Activated CD4-positive, alpha-beta memory T cell treated with anti-CD3 and anti-CD28 coated beads, Interleukin-2, amount 10 ng/mL, durations not matched to agents 7 days and 5 days (primary cell): ENCODE measurements around the gene NR3C1. TPM values are rescaled to one million over a fixed set of nuclear protein-coding genes. Genes with fewer than 3 reads are reported as not detected.
"Not testable (repeated sequence)": the region's sequence is repeated elsewhere in the genome, so short reads cannot be mapped to it uniquely, and the experiment has no call there.

ENCODE experiments used
- CTCF ChIA-PET: fragments of 350-600 bp; sonication (Branson Sonifier 250); formaldehyde crosslinking; loops from one replicate; lab custom pipeline; 2021; ENCODE audit warnings: antibody characterized with exemption, inconsistent platforms; lab: Charles Lee
- POLR2A ChIA-PET: fragments of 350-600 bp; sonication (Branson Sonifier 250); formaldehyde crosslinking; loops from one replicate; lab custom pipeline; 2021; ENCODE audit warnings: antibody characterized with exemption; lab: Charles Lee
- DNase-seq: peaks from one replicate; pipeline ENCODE4 v3.0.0-alpha.2; 2020
- H3K27ac Mint-ChIP-seq: one replicate; pipeline ENCODE4 v1.8.0; 2021; ENCODE audit warnings: mild to moderate bottlenecking, mixed read lengths
- H3K27me3 Mint-ChIP-seq: one replicate; pipeline ENCODE4 v1.8.0; 2021; ENCODE audit warnings: mixed read lengths
- H3K36me3 Mint-ChIP-seq: one replicate; pipeline ENCODE4 v1.8.0; 2021; ENCODE audit warnings: low read depth, mixed read lengths
- H3K4me1 Mint-ChIP-seq: one replicate; pipeline ENCODE4 v1.8.0; 2021; ENCODE audit warnings: mixed read lengths
- H3K4me3 Mint-ChIP-seq: one replicate; pipeline ENCODE4 v1.8.0; 2021; ENCODE audit warnings: mild to moderate bottlenecking, mixed read lengths
- H3K9me3 Mint-ChIP-seq: one replicate; pipeline ENCODE4 v1.8.0; 2021; ENCODE audit warnings: mixed read lengths
- total RNA-seq, 2 experiments: library from RNA; stranded (reverse); gene quantifications; one replicate each; pipeline ENCODE4 v1.2.3, GENCODE V29; 2021

Gene NR3C1
- total RNA-seq, 2 experiments from 2014 or later: 79.3 to 81.6 TPM

- CTCF ChIA-PET: no interaction called here
- POLR2A ChIA-PET: no interaction called here
- no peaks in the 10 kb centered on the region for H3K9me3 Mint-ChIP-seq
- H3K36me3 Mint-ChIP-seq: peaks cover 16% of the 10 kb centered on the region
- no peak overlapping the region for H3K4me3 Mint-ChIP-seq
- H3K27me3 Mint-ChIP-seq: no peaks in the 10 kb centered on the region
- no peak for DNase-seq
- H3K27ac Mint-ChIP-seq: no peak overlapping the region
- H3K4me1 Mint-ChIP-seq: peaks cover 27% of the 10 kb centered on the region
These were observed 56.4 kb downstream of the NR3C1 start for GRCh38 chr5:143347046-143347445.

DNA sequence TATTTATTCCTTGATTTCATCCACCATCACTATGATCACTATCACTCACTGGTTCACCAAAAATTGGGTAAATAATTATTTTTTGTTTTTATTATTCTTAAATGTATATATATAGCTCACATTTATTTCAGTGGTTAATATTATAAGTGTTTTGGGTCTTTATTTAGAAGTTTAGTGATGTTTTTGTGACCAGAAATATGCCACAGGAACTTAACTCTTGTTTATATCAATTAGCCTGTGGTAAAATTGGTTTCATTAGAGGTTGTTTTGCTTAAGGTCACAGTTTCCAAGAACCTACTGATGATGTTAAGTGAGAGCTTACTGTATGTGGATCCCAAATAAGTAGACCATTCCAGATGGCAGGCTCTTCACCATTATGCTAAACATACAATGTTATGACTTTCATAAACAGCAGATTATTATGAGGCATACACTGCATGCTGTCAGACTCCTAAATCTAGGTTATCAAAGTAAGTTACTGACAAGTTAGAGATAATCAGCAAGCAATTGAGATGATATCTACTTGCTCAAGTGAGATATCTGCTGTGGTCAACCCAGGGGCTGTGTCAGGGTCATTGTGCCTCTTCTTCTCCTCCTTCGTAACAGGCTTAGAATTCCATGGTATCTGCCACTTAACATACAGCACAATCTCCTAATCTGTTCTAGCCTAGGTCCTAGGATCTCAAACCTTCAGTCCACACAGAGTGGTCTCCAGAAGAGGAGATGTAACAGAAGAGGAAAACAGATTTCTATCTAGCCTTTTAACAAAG lies 57.6 kb downstream of the NR3C1 start:
- peaks cover 21% of the 10 kb centered on the region for H3K36me3 Mint-ChIP-seq
- POLR2A ChIA-PET: no interaction called here
- H3K4me3 Mint-ChIP-seq: no peak overlapping the region

GRCh38 chr5:143343042-143343441 lies 60.4 kb downstream of the NR3C1 start:
- ChIA-PET POLR2A (no interaction called here), CTCF (no interaction called here)
- Mint-ChIP-seq H3K27ac (no peak overlapping the region), H3K9me3 (no peaks in the 10 kb centered on the region), H3K27me3 (no peaks in the 10 kb centered on the region), H3K36me3 (peaks cover 27% of the 10 kb centered on the region), H3K4me3 (no peak overlapping the region), H3K4me1 (peaks cover 31% of the 10 kb centered on the region)
- DNase-seq: no peak

More for the DNA sequence above, 57.6 kb downstream of the NR3C1 start:
- Mint-ChIP-seq H3K27me3 (no peaks in the 10 kb centered on the region), H3K4me1 (peaks cover 28% of the 10 kb centered on the region), H3K9me3 (no peaks in the 10 kb centered on the region), H3K27ac (no peak overlapping the region)
- no peak for DNase-seq
- CTCF ChIA-PET: interaction anchor here (0.6 to 1.0 kb wide), 2 partner anchors 20 to 23 kb away, joined by 3 read pairs; no protein-coding TSS in a partner anchor

- Mint-ChIP-seq H3K4me1 (peaks cover 27% of the 10 kb centered on the region), H3K4me3 (no peak overlapping the region), H3K27me3 (no peaks in the 10 kb centered on the region), H3K9me3 (no peaks in the 10 kb centered on the region), H3K27ac (no peak overlapping the region), H3K36me3 (peaks cover 23% of the 10 kb centered on the region)
- POLR2A ChIA-PET: no interaction called here
- no peak for DNase-seq
- CTCF ChIA-PET: no interaction called here
These were observed 60.9 kb downstream of the NR3C1 start for GRCh38 chr5:143342607-143343006.

DNA sequence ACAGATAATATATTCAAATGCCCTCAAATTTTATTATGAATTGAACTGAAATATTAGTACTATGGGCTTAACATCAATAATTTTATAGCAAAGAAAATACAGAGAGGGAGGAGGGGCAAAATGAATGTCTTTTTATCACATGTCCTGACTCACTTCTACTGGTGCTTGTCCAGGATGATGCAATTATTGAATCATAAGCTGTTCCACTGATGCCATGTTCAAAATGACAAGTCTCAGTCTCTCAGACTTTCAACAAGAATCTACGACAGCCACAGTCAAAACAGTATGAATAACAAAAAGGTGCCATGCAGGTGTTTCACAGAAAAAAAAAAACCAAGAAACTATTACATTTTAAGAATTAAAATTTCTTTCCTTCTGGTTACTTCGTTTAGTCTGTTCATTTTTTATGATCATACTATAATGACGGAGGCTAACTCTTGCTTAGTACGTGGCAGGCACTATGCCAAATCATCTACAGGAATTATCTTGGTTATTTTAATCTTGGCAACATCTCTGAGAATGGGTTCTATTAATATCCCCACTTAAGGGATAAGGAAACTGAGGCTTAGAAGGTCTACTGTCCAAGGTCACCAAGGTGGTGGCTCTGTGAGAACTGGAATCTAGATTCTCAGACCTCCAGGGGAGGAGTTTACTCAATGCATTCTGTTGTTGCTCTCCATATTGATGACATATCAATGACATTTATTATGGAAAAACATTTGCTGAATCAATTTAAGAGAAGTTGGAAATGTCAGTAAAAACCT lies 61.5 kb downstream of the NR3C1 start:
- Mint-ChIP-seq H3K27ac (no peak overlapping the region), H3K4me3 (no peak overlapping the region), H3K36me3 (peaks cover 22% of the 10 kb centered on the region), H3K9me3 (no peaks in the 10 kb centered on the region), H3K4me1 (peaks cover 23% of the 10 kb centered on the region), H3K27me3 (no peaks in the 10 kb centered on the region)
- CTCF ChIA-PET: no interaction called here
- POLR2A ChIA-PET: no interaction called here
- no peak for DNase-seq

- POLR2A ChIA-PET: no interaction called here
- peaks cover 20% of the 10 kb centered on the region for H3K4me1 Mint-ChIP-seq
- H3K4me3 Mint-ChIP-seq: no peak overlapping the region
- CTCF ChIA-PET: interaction anchor here (0.6 kb wide), 1 partner anchor 53 kb away, joined by 3 read pairs; no protein-coding TSS in a partner anchor
- DNase-seq: no peak
- no peaks in the 10 kb centered on the region for H3K27me3 Mint-ChIP-seq
- H3K9me3 Mint-ChIP-seq: no peaks in the 10 kb centered on the region
- peaks cover 25% of the 10 kb centered on the region for H3K36me3 Mint-ChIP-seq
- H3K27ac Mint-ChIP-seq: no peak overlapping the region
These were observed 62.4 kb downstream of the NR3C1 start for GRCh38 chr5:143340891-143341685.

- no peak overlapping the region for H3K4me3 Mint-ChIP-seq
- no peaks in the 10 kb centered on the region for H3K27me3 Mint-ChIP-seq
- no peak for DNase-seq
- H3K27ac Mint-ChIP-seq: no peak overlapping the region
- ChIA-PET POLR2A (interaction anchor here (0.6 kb wide), 1 partner anchor 28 kb away, joined by 3 read pairs; no protein-coding TSS in a partner anchor), CTCF (no interaction called here)
- no peaks in the 10 kb centered on the region for H3K9me3 Mint-ChIP-seq
- peaks cover 14% of the 10 kb centered on the region for H3K4me1 Mint-ChIP-seq
- H3K36me3 Mint-ChIP-seq: peaks cover 36% of the 10 kb centered on the region
These were observed 64.7 kb downstream of the NR3C1 start for GRCh38 chr5:143338658-143339366.

GRCh38 chr5:143337946-143338345 lies 65.5 kb downstream of the NR3C1 start:
- POLR2A ChIA-PET: no interaction called here
- peaks cover 40% of the 10 kb centered on the region for H3K36me3 Mint-ChIP-seq
- peaks cover 14% of the 10 kb centered on the region for H3K4me1 Mint-ChIP-seq
- no peak overlapping the region for H3K4me3 Mint-ChIP-seq
- H3K27me3 Mint-ChIP-seq: no peaks in the 10 kb centered on the region
- H3K9me3 Mint-ChIP-seq: no peaks in the 10 kb centered on the region
- CTCF ChIA-PET: no interaction called here
- no peak overlapping the region for H3K27ac Mint-ChIP-seq
- no peak for DNase-seq

DNA sequence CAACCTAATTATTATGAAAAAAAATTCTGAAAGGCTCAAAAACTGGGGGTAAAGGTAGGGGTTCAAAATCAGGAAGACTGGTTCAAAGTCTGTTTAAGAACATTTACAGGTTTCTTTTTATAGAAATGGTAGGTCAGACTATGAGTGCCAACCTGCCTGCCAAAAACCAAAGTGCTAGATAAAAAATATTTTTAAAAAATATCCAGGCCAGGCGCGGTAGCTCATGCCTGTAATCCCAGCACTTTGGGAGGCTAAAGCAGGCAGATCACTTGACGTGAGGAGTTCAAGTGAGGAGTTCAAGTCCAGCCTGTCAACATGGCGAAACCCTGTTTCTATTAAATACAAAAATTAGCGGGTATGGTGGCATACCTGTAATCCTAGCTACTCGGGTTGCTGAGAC lies 67.0 kb downstream of the NR3C1 start:
- Mint-ChIP-seq H3K27me3 (no peaks in the 10 kb centered on the region), H3K9me3 (no peaks in the 10 kb centered on the region), H3K36me3 (peaks cover 41% of the 10 kb centered on the region), H3K27ac (no peak overlapping the region), H3K4me3 (no peak overlapping the region), H3K4me1 (peaks cover 8% of the 10 kb centered on the region)
- CTCF ChIA-PET: no interaction called here
- no peak for DNase-seq
- POLR2A ChIA-PET: no interaction called here

DNA sequence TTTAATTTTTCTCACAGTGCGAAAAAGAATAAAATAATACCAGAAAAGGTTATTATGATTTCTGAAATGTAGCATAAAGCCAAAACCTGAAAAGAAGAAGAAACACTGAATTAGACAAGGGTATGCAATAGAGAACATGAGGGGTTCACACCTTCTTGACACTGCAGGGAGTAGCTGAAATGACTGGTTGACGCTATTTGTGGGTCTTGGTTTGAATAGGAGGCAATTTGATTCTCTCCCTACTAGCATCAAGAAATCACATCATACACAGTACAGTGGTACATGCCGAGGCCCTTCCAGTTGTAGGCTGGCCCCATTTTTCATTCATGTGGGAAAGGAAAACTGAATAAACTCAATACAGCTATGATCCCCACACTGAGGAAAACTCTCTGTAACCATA lies 68.6 kb downstream of the NR3C1 start:
- Mint-ChIP-seq H3K27me3 (no peaks in the 10 kb centered on the region), H3K4me1 (peaks cover 5% of the 10 kb centered on the region), H3K4me3 (no peak overlapping the region), H3K36me3 (peaks cover 42% of the 10 kb centered on the region), H3K9me3 (no peaks in the 10 kb centered on the region), H3K27ac (no peak overlapping the region)
- no peak for DNase-seq
- ChIA-PET POLR2A (no interaction called here), CTCF (no interaction called here)

DNA sequence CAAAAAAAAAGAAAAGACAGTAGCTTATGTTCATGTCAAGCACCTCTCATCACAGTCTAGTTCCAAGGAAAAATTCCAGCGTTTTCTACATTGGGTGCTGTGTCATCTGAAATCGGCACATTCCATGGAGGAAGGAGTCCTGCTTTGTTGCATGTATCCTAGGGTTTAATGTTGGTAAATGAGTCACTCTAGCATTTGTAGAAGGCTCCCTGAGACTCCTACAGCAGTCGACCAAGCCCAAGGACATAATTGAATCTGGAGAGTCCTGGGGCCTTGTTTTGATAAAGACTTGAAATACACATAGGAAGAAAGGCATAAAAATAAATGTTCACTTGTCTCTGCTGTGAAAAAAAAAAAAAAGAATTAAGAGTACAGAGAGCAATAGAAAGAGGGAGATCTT lies 69.1 kb downstream of the NR3C1 start:
- peaks cover 38% of the 10 kb centered on the region for H3K36me3 Mint-ChIP-seq
- H3K27ac Mint-ChIP-seq, DNase-seq, H3K9me3 Mint-ChIP-seq, H3K4me3 Mint-ChIP-seq, POLR2A ChIA-PET, H3K4me1 Mint-ChIP-seq, H3K27me3 Mint-ChIP-seq, CTCF ChIA-PET: not testable (repeated sequence)

DNA sequence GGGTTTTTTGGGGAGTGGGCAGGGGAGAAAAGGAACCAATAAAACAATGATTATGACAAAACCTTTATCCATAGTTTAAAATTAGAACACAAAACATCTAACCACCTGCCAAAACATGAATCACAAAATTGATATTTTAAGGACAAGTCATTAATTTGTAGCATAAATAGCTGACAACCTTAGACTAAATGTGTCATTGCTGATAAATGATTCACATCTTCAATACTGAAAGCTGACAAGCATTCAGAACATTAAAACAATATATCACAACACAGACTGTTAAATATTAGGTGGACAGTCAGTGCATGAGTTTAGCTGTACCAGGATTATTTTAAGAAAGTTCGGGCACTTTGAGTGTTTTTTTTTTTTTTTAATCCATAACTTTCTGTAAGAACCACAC lies 71.5 kb downstream of the NR3C1 start:
- Mint-ChIP-seq H3K36me3 (peaks cover 55% of the 10 kb centered on the region), H3K4me1 (peaks cover 7% of the 10 kb centered on the region), H3K4me3 (no peak overlapping the region), H3K27me3 (no peaks in the 10 kb centered on the region), H3K27ac (no peak overlapping the region), H3K9me3 (peaks cover 17% of the 10 kb centered on the region)
- no peak for DNase-seq
- CTCF ChIA-PET: no interaction called here
- POLR2A ChIA-PET: no interaction called here
